K562 (cell line): Measurements from ENCODE around the gene AIG1. TPM values are rescaled to one million over a fixed set of nuclear protein-coding genes. Genes with fewer than 3 reads are reported as not detected.
A peak's percentile ranks its signal among the peaks of the same experiment; 100 is the strongest.

Source experiments
- ATAC-seq: fragments of 200-7000 bp; cut with Tn5 transposase; 3 replicates; pipeline ENCODE4 v1.9.1; 2020; ENCODE audit warnings: moderate library complexity
- BruUV-seq: library from RNA; stranded (reverse); fragments of 400-500 nt; replicated peaks from 2 replicates; lab custom pipeline; 2021; lab: Mats Ljungman, UMichigan
- CTCF ChIA-PET: fragments of 300-600 bp; formaldehyde crosslinking; extraction: SDS; loops from one replicate; lab custom pipeline; 2021; ENCODE audit warnings: low intra/inter-chr PET ratio; lab: Yijun Ruan, JAX
- POLR2A ChIA-PET: fragments of 300-600, 350-650 bp; sonication (Branson Sonifier 250); formaldehyde crosslinking; extraction: SDS; loops from one replicate; lab custom pipeline; 2021; ENCODE audit warnings: antibody characterized with exemption, inconsistent platforms; lab: Yijun Ruan, JAX
- DNase-seq, 4 experiments: peaks; one replicate each; pipeline versions ENCODE4 v3.0.0 to v3.0.0-alpha.2; 2011 to 2018; ENCODE audit warnings: low spot score in 3 of 4, mixed read lengths in 3 of 4; ENCODE audit errors: extremely low read depth in 1 of 4
- FAIRE-seq: peaks from 2 replicates; lab custom pipeline; 2011; peaks lifted over from hg19 to GRCh38; lab: Jason Lieb, UNC
- H2AFZ ChIP-seq: 2 replicates; pipeline ENCODE4 v1.6.0; 2011; ENCODE audit warnings: low read depth, low read length, control low read depth, inconsistent platforms
- H3K27ac ChIP-seq: fragments of 200-600 bp; 3 replicates; pipeline ENCODE4 v1.8.0; 2011; ENCODE audit warnings: low read depth, mild to moderate bottlenecking, control low read depth, inconsistent platforms, low read length, moderate library complexity, mixed read lengths; ENCODE audit errors: extremely low read depth
- H3K27me3 ChIP-seq, 2 experiments: fragments of 300-600 bp in 1 of 2; 2 replicates in 1 of 2; 3 replicates in 1 of 2; pipeline versions ENCODE4 v1.6.0 to v1.8.0; 2011; ENCODE audit warnings: inconsistent platforms in 2 of 2, low read length in 2 of 2, mild to moderate bottlenecking in 1 of 2, mixed read lengths in 1 of 2, moderate library complexity in 1 of 2; ENCODE audit not compliant: control insufficient read depth in 2 of 2, insufficient read depth in 2 of 2
- H3K36me3 ChIP-seq: fragments of 300-600 bp; 3 replicates; pipeline ENCODE4 v1.8.0; 2011; ENCODE audit warnings: mild to moderate bottlenecking, low read length, inconsistent platforms; ENCODE audit not compliant: control insufficient read depth, insufficient read depth
- H3K4me1 ChIP-seq, 2 experiments: fragments of 200-600 bp in 1 of 2; replicated peaks in 1 of 2; 2 replicates in 1 of 2; 3 replicates in 1 of 2; pipeline versions ENCODE4 v1.5.1 to v1.8.0; 2011; ENCODE audit warnings: inconsistent platforms in 2 of 2, low read length in 2 of 2, mild to moderate bottlenecking in 1 of 2, mixed read lengths in 1 of 2, moderate library complexity in 1 of 2; ENCODE audit not compliant: control insufficient read depth in 2 of 2, insufficient read depth in 2 of 2
- H3K4me2 ChIP-seq: 2 replicates; pipeline ENCODE4 v1.6.1; 2011; ENCODE audit warnings: low read length, control low read depth, inconsistent platforms, mixed read lengths; ENCODE audit not compliant: insufficient read depth
- H3K4me3 ChIP-seq: fragments of 200-600 bp; sonication (generic), shearing (Covaris generic); 2 replicates; pipeline ENCODE4 v1.5.1; 2016; ENCODE audit warnings: control low read depth, inconsistent platforms
- H3K79me2 ChIP-seq: fragments of 200-600 bp; 3 replicates; pipeline ENCODE4 v1.8.0; 2011; ENCODE audit warnings: low read length, inconsistent platforms; ENCODE audit not compliant: control insufficient read depth, insufficient read depth
- H3K9ac ChIP-seq, 2 experiments: 2 replicates each; pipeline versions ENCODE4 v1.6.0 to v1.6.1; 2011; ENCODE audit warnings: low read depth in 2 of 2, low read length in 2 of 2, control low read depth in 1 of 2, inconsistent platforms in 1 of 2, mild to moderate bottlenecking in 1 of 2, mixed read lengths in 1 of 2; ENCODE audit not compliant: insufficient read depth in 1 of 2
- H3K9me1 ChIP-seq: one replicate; pipeline ENCODE4 v1.6.0; 2011; ENCODE audit warnings: inconsistent platforms, mild to moderate bottlenecking, low read length, moderate library complexity; ENCODE audit not compliant: control insufficient read depth, insufficient read depth
- H3K9me3 ChIP-seq: replicated peaks from 2 replicates; pipeline ENCODE4 v1.5.1; 2011; ENCODE audit warnings: low read depth, low read length, inconsistent platforms; ENCODE audit not compliant: control insufficient read depth, insufficient read depth
- H4K20me1 ChIP-seq: replicated peaks from 2 replicates; pipeline ENCODE4 v1.6.1; 2011; ENCODE audit warnings: low read length, inconsistent platforms, mixed read lengths; ENCODE audit not compliant: control insufficient read depth, insufficient read depth
- CHD2 ChIP-seq: IDR thresholded peaks from 2 replicates; pipeline ENCODE4 v1.6.1; 2011; ENCODE audit warnings: low read depth, low read length
- ETV6 ChIP-seq, 3 experiments: fragments of 150-350 bp in 1 of 3; sonication (generic) in 1 of 3; formaldehyde crosslinking in 1 of 3; IDR thresholded peaks; 2 replicates each; pipeline versions ENCODE4 v1.6.1 to v1.8.0; 2014 to 2022; ENCODE audit warnings: borderline replicate concordance in 2 of 3, low read depth in 2 of 3, antibody characterized with exemption in 1 of 3, low read length in 1 of 3, mild to moderate bottlenecking in 1 of 3, missing genetic modification reagents in 1 of 3
- PREB ChIP-seq: sonication (generic); formaldehyde crosslinking; IDR thresholded peaks from 2 replicates; pipeline ENCODE4 v1.8.1; 2023; ENCODE audit warnings: mild to moderate bottlenecking, missing genetic modification reagents
- USF1 ChIP-seq: sonication (generic); formaldehyde crosslinking; IDR thresholded peaks from 2 replicates; pipeline ENCODE4 v1.9.0; 2022; ENCODE audit warnings: mild to moderate bottlenecking, missing genetic modification reagents
- ZFX ChIP-seq: sonication (generic); formaldehyde crosslinking; IDR thresholded peaks from 2 replicates; pipeline ENCODE4 v1.8.0; 2022; ENCODE audit warnings: mild to moderate bottlenecking, missing genetic modification reagents, moderate library complexity
- ZNF146 ChIP-seq: IDR thresholded peaks from one replicate; pipeline ENCODE4 v1.6.1; 2018; ENCODE audit warnings: missing compliant biosample characterization; ENCODE audit not compliant: unreplicated experiment
- ZNF175 ChIP-seq: fragments of 200-800 bp; sonication (Bioruptor generic); IDR thresholded peaks from 2 replicates; pipeline ENCODE4 v1.6.1; 2016; ENCODE audit warnings: low read depth, mild to moderate bottlenecking, missing genetic modification characterization, missing compliant biosample characterization
- ZNF280B ChIP-seq: fragments of 250-450 bp; sonication (Bioruptor Pico); IDR thresholded peaks from 2 replicates; pipeline ENCODE4 v1.5.1; 2021; ENCODE audit warnings: mild to moderate bottlenecking
- ZNF717 ChIP-seq: fragments of 250-450 bp; sonication (Bioruptor Pico); IDR thresholded peaks from 2 replicates; pipeline ENCODE4 v1.5.0; 2021
- WGBS: fragments of 100-300 bp; shearing (Covaris generic); methylation state at CpG from one replicate; pipeline ENCODE4 v1.1.6; 2016; ENCODE audit warnings: low coverage, mixed read lengths; ENCODE audit not compliant: insufficient coverage; ENCODE audit errors: missing lambda C conversion rate; 5-methylcytosine and 5-hydroxymethylcytosine counted together
- in situ Hi-C: fragments of 300-500 bp; cut with MboI; formaldehyde crosslinking; loops from 4 replicates; pipeline ENCODE4 v1.15.0; 2018; ENCODE audit warnings: inconsistent platforms, mixed read lengths
- intact Hi-C: fragments of 100-400 bp; cut with micrococcal nuclease; formaldehyde crosslinking; loops from 2 replicates; pipeline ENCODE4 v1.14.2; 2022
- polyA plus RNA-seq, 8 experiments: library from polyadenylated mRNA; depleted of rRNA in 4 of 8; stranded (reverse) in 5 of 8; unstranded in 3 of 8; fragments of >200 nt; fragmentation: Nextera tagmentation in 2 of 8; fragmentation: Illumina TruSeq in 1 of 8; extraction: Ambion mirVana in 2 of 8; extraction: Trizol in 1 of 8; gene quantifications; 2 replicates each; pipeline versions ENCODE4 v1.2.1 to v1.2.3, GENCODE V29; 2011 to 2014; ENCODE audit warnings: inconsistent platforms in 1 of 8, missing spikeins in 1 of 8
- total RNA-seq, 7 experiments: library from RNA; depleted of rRNA in 6 of 7; stranded (reverse); fragments of >200 nt in 6 of 7; fragmentation: Illumina TruSeq in 2 of 7; extraction: Trizol in 2 of 7; gene quantifications; 2 replicates each; pipeline versions ENCODE4 v1.2.1 to v1.2.3, GENCODE V29; 2011 to 2021; ENCODE audit warnings: low replicate concordance in 1 of 7

The AIG1 gene
- total and polyA plus RNA-seq, 9 of the 15 experiments (the other 6 are each of a cell fraction or from before 2014, with no cell fraction given) = 74.8 to 333 (median 127) TPM

GRCh38 chr6:143349530-143349929 lies 288.8 kb downstream of the AIG1 start:
- H4K20me1 ChIP-seq = no peaks in the 10 kb centered on the region
- TF ChIP-seq ZNF146 (peak; percentile 72), CHD2 (no peak), ZNF175 (no peak)
- TF ChIP-seq, all 486 proteins: peak for 1
- Histone ChIP-seq H3K79me2 (no peaks in the 10 kb centered on the region), H3K9me1 (no peaks in the 10 kb centered on the region), H3K9me3 (no peaks in the 10 kb centered on the region), H3K4me2 (no peak overlapping the region), H3K9ac (no peak overlapping the region), H3K27ac (no peak overlapping the region), H2AFZ (no peak overlapping the region), H3K4me3 (no peak overlapping the region), H3K4me1 (no peaks in the 10 kb centered on the region), H3K27me3 (peaks cover 0 to 4% of the 10 kb centered on the region in 2 experiments; a peak in 1 of 5 replicates), H3K36me3 (no peaks in the 10 kb centered on the region)
- whole genome bisulfite sequencing = 5% methylated on average over 1 of the region's 1 CpG
- FAIRE-seq (no peak), DNase-seq (no peak), ATAC-seq (no peak)
- intact Hi-C loops = no loop called here
- CTCF ChIA-PET = no interaction called here
- no TSS peak for BruUV-seq
- POLR2A ChIA-PET = no interaction called here
- in situ Hi-C loops = no loop called here

GRCh38 chr6:143356101-143356880 lies 295.6 kb downstream of the AIG1 start:
- Histone ChIP-seq H3K36me3 (no peaks in the 10 kb centered on the region), H3K9me1 (no peaks in the 10 kb centered on the region), H3K27me3 (no peaks in the 10 kb centered on the region; a peak in 1 of 5 replicates), H3K4me2 (no peak overlapping the region), H2AFZ (no peak overlapping the region), H3K4me1 (no peaks in the 10 kb centered on the region), H3K9me3 (no peaks in the 10 kb centered on the region), H4K20me1 (no peaks in the 10 kb centered on the region), H3K79me2 (no peaks in the 10 kb centered on the region), H3K9ac (no peak overlapping the region), H3K4me3 (no peak overlapping the region), H3K27ac (no peak overlapping the region)
- ChIA-PET CTCF (no interaction called here), POLR2A (no interaction called here)
- ATAC-seq (no peak), FAIRE-seq (no peak), DNase-seq (no peak)
- WGBS = 4% methylated on average over 3 of the region's 3 CpGs
- in situ Hi-C loops (no loop called here), intact Hi-C loops (no loop called here)
- no TSS peak for BruUV-seq
- TF ChIP-seq ZNF280B (CRISPR knock-in tag) (no peak), PREB (CRISPR knock-in tag) (no peak), ZFX (CRISPR knock-in tag) (no peak), ETV6 (IDR thresholded peaks at IDR 0.05; ENCODE audit: borderline replicate concordance in 1 of 2, low read depth in 2 of 2, low read length in 1 of 2) (no peak), ETV6 (CRISPR knock-in tag; IDR thresholded peaks at IDR 0.05; ENCODE audit: borderline replicate concordance) (no peak), USF1 (no peak), ZNF717 (CRISPR knock-in tag) (no peak)
